Stimulated activated CD4-positive, alpha-beta T cell treated with anti-CD3 and anti-CD28 coated beads, Interleukin-4, amount 100 ng/mL, for 24 hours (primary cell): ENCODE measurements around the gene CD47.

Experiments
- DNase-seq: peaks from one replicate; pipeline ENCODE4 v3.0.0-alpha.2; 2020

The CD47 gene

GRCh38 chr3:108090049-108090700, 656 bp downstream of the CD47 start:
- DNase-seq, result peak; percentile 70

- no peak for DNase-seq
Measured at GRCh38 chr3:108089579-108089978, 1.3 kb downstream of the CD47 start.

GRCh38 chr3:108088697-108089096, 2.1 kb downstream of the CD47 start:
- DNase-seq, result peak; percentile 68

GRCh38 chr3:108088146-108088545, 2.7 kb downstream of the CD47 start:
- DNase-seq, result no peak

GRCh38 chr3:108086653-108087052, 4.2 kb downstream of the CD47 start:
- DNase-seq, result no peak

- no peak for DNase-seq
Measured at GRCh38 chr3:108085810-108086350, 5.0 kb downstream of the CD47 start.

- DNase-seq, result no peak
Measured at GRCh38 chr3:108085370-108085769, 5.5 kb downstream of the CD47 start.

GRCh38 chr3:108079877-108080276, 11.0 kb downstream of the CD47 start:
- DNase-seq, result no peak

- DNase-seq, result no peak
Measured at GRCh38 chr3:108079043-108079442, 11.8 kb downstream of the CD47 start.

- DNase-seq, result no peak
Measured at GRCh38 chr3:108076564-108076963, 14.3 kb downstream of the CD47 start.

GRCh38 chr3:108073764-108074431, 16.9 kb downstream of the CD47 start:
- no peak for DNase-seq

GRCh38 chr3:108071368-108071767, 19.5 kb downstream of the CD47 start:
- no peak for DNase-seq

- DNase-seq, result no peak
Measured at GRCh38 chr3:108070356-108070755, 20.5 kb downstream of the CD47 start.

GRCh38 chr3:108067768-108068167, 23.1 kb downstream of the CD47 start:
- no peak for DNase-seq

GRCh38 chr3:108065096-108065495, 25.7 kb downstream of the CD47 start:
- no peak for DNase-seq

GRCh38 chr3:108064293-108064887, 26.4 kb downstream of the CD47 start:
- no peak for DNase-seq

- DNase-seq, result no peak
Measured at GRCh38 chr3:108062051-108062450, 28.8 kb downstream of the CD47 start.

- no peak for DNase-seq
Measured at GRCh38 chr3:108060331-108060730, 30.5 kb downstream of the CD47 start.

- DNase-seq, result no peak
Measured at GRCh38 chr3:108055931-108056330, 34.9 kb downstream of the CD47 start.

- DNase-seq, result no peak
Measured at GRCh38 chr3:108054935-108055334, 35.9 kb downstream of the CD47 start.

GRCh38 chr3:108053483-108053882, 37.3 kb downstream of the CD47 start:
- no peak for DNase-seq

GRCh38 chr3:108053067-108053466, 37.8 kb downstream of the CD47 start:
- DNase-seq, result no peak

GRCh38 chr3:108051005-108051404, 39.8 kb downstream of the CD47 start:
- DNase-seq, result no peak

GRCh38 chr3:108047987-108048386, 42.8 kb downstream of the CD47 start:
- no peak for DNase-seq
